ENCODE data around the gene TNFRSF21. TPM values are rescaled to one million over a fixed set of nuclear protein-coding genes. Genes with fewer than 3 reads are reported as not detected.

The TNFRSF21 gene
- total and polyA plus RNA-seq, 2 of the 8 experiments (the other 6 are each of a cell fraction or from before 2014, with no cell fraction given), result 16.4 to 52.7 TPM

DNA sequence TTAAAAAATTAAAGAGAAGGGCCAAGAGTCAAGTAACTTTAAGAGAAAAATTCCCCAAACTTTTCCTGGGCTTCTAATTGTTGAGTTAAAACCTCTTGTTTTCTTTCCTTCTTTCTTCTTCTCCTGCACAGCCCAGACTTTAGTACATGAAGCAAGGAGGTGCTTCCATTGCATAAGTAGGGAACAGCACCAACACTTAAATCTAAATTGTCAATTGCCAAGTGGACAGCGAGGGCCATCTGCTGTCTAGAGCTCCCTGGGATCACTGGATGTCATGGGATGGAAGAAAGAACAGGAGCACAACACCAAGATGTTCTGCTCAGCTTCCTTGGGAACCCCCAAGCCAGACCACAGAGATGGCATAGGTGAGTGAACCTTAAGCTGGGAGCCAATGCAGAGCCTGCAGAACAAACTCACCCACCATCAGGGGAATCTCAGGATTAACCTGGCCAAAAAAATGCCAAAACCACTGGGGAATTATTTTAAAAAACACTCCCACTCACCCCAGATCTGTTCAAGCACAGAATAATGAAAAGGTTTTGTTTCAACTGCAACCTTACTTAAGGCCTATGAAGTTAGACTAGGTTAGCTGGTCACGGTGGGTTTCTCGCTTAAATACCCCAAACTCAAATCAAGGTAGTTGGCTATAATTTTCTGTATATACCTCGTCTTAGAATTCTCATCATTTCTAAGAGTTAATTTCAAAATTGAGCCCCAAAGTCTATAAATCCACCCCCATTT, 67.8 kb downstream of the TNFRSF21 start:
- Histone ChIP-seq H3K27ac (ENCODE audit: low read depth, low read length) (peak overlapping the region; percentile 9; the same call in 1 of the 2 replicates), H3K23me2 (ENCODE audit: low read depth, low read length) (no peaks in the 10 kb centered on the region), H3K56ac (replicated peaks; ENCODE audit: insufficient read length, low read depth, low read length) (no peak overlapping the region), H2BK12ac (ENCODE audit: low read depth, low read length) (no peak overlapping the region), H4K20me1 (replicated peaks in 1 of 2; ENCODE audit: control insufficient read depth in 1 of 2, insufficient read depth in 2 of 2, low read length in 2 of 2) (no peaks in the 10 kb centered on the region), H4K91ac (replicated peaks; ENCODE audit: insufficient read length, low read length) (no peak overlapping the region), H2BK15ac (ENCODE audit: low read length) (no peak overlapping the region), H3K4ac (replicated peaks; ENCODE audit: insufficient read length, low read depth, low read length) (no peak overlapping the region), H3K4me2 (ENCODE audit: insufficient read depth in 1 of 2, low read depth in 2 of 2, low read length in 2 of 2) (no peak overlapping the region), H3K27me3 (replicated peaks in 1 of 4; ENCODE audit: control insufficient read depth in 3 of 4, extremely low read depth in 1 of 4, insufficient read depth in 3 of 4, low read length in 3 of 4) (no peaks in the 10 kb centered on the region), H3K4me1 (replicated peaks in 1 of 4; ENCODE audit: control insufficient read depth in 3 of 4, insufficient read depth in 4 of 4, low read length in 3 of 4) (peaks cover 0 to 3% (median 2%) of the 10 kb centered on the region in 4 experiments; a peak in 1 of 7 replicates), H3K23ac (ENCODE audit: insufficient read length) (no peak overlapping the region), H3K79me1 (ENCODE audit: low read depth, low read length) (no peaks in the 10 kb centered on the region; the same call in 1 of the 2 replicates), H2AFZ (ENCODE audit: low read length) (no peak overlapping the region), H2BK20ac (ENCODE audit: low read length) (no peak overlapping the region), H3K9ac (replicated peaks in 1 of 4; ENCODE audit: extremely low read depth in 1 of 4, low read depth in 3 of 4, low read length in 3 of 4) (no peak overlapping the region), H3K4me3 (ENCODE audit: extremely low read depth in 1 of 4, insufficient read depth in 2 of 4, low read depth in 3 of 4, low read length in 4 of 4) (no peak overlapping the region), H3K14ac (ENCODE audit: insufficient read length) (no peak overlapping the region), H4K5ac (ENCODE audit: insufficient read length, low read depth, low read length) (no peak overlapping the region), H2AK5ac (ENCODE audit: low read depth, low read length) (no peak overlapping the region), H4K8ac (ENCODE audit: extremely low read depth, insufficient read depth, low read length) (no peak overlapping the region; the same call in 1 of the 2 replicates), H2BK120ac (replicated peaks; ENCODE audit: low read depth, low read length) (no peak overlapping the region), H3K79me2 (ENCODE audit: control insufficient read depth in 1 of 2, insufficient read depth in 2 of 2, low read length in 2 of 2) (peaks cover 0 to 30% of the 10 kb centered on the region in 2 experiments; a peak in 2 of 4 replicates), H3K18ac (ENCODE audit: extremely low read depth, low read length) (no peak overlapping the region), H3K36me3 (ENCODE audit: control insufficient read depth in 2 of 4, insufficient read depth in 4 of 4, low read length in 3 of 4) (peaks cover 0 to 5% (median 1%) of the 10 kb centered on the region in 4 experiments; a peak in 2 of 8 replicates), H3K9me3 (ENCODE audit: insufficient read depth in 2 of 2, low read depth in 1 of 2, low read length in 1 of 2) (no peaks in the 10 kb centered on the region), H2BK5ac (ENCODE audit: low read depth, low read length) (peak overlapping the region; percentile 26; the same call in 1 of the 2 replicates)
- POLR2A ChIA-PET (ENCODE audit: partially characterized antibody), result interaction anchor here (0.8 to 1.7 kb wide), 4 partner anchors 10 to 47 kb away, joined by 3 to 5 read pairs (median 4); no protein-coding TSS in a partner anchor
- TF ChIP-seq POLR2AphosphoS5 (IDR thresholded peaks at IDR 0.05; ENCODE audit: low read depth, low read length) (no peak), RAD21 (IDR thresholded peaks at IDR 0.05 in 1 of 2, conservative IDR thresholded peaks at IDR 0.05 in 1 of 2; ENCODE audit: low read depth in 2 of 2, low read length in 2 of 2) (no peak), RXRA (IDR thresholded peaks at IDR 0.05; ENCODE audit: insufficient read depth, low read depth, low read length) (no peak), BACH1 (IDR thresholded peaks at IDR 0.05; ENCODE audit: low read length) (no peak), KDM4A (IDR thresholded peaks at IDR 0.05; ENCODE audit: low read depth, low read length, severe bottlenecking) (no peak), CTBP2 (IDR thresholded peaks at IDR 0.05; ENCODE audit: borderline replicate concordance, insufficient read depth, insufficient read length, low read length) (no peak), EGR1 (IDR thresholded peaks at IDR 0.05; ENCODE audit: borderline replicate concordance, low read depth, low read length) (no peak), CEBPB (IDR thresholded peaks at IDR 0.05; ENCODE audit: low read depth, low read length) (no peak)
- 82% methylated on average over 4 of the region's 4 CpGs; no CpG with 5 or more reads in 1 of the 2 experiments for WGBS, 2 experiments (ENCODE audit: extremely low coverage in 1 of 2, insufficient coverage in 1 of 2, insufficient read length in 1 of 2, insufficient replicate concordance in 2 of 2, low coverage in 1 of 2, low lambda C conversion rate in 2 of 2, missing lambda C conversion rate in 1 of 2)
- FAIRE-seq (no peak), DNase-seq (ENCODE audit: low read depth in 1 of 2, low spot score in 2 of 2) (no peak)
- CTCF ChIA-PET (ENCODE audit: partially characterized antibody), result interaction anchor here (1.7 kb wide), 1 partner anchor 10 kb away, joined by 5 read pairs; no protein-coding TSS in a partner anchor
